GM23338 (cell line): Measurements from ENCODE around the gene TRAIP. TPM values are rescaled to one million over a fixed set of nuclear protein-coding genes. Genes with fewer than 3 reads are reported as not detected.

Experiments
- ATAC-seq: fragments of 200-7000 bp; cut with Tn5 transposase; 3 replicates; pipeline ENCODE4 v1.9.1; 2020
- DNase-seq: peaks from one replicate; pipeline ENCODE4 v3.0.0-alpha.2; 2015; ENCODE audit warnings: low spot score
- H2AFZ ChIP-seq: fragments of 200-600 bp; sonication (generic); 2 replicates; pipeline ENCODE4 v1.8.0; 2016; ENCODE audit warnings: antibody characterized with exemption, mild to moderate bottlenecking, moderate library complexity
- H3F3A ChIP-seq: fragments of 200-600 bp; sonication (generic); replicated peaks from 2 replicates; pipeline ENCODE4 v1.8.0; 2017; ENCODE audit warnings: antibody characterized with exemption, mixed run types, low read depth
- H3K27ac ChIP-seq: fragments of 200-600 bp; sonication (generic); 2 replicates; pipeline ENCODE4 v1.6.1; 2016; ENCODE audit warnings: low read depth
- H3K27me3 ChIP-seq: fragments of 200-600 bp; sonication (generic); 2 replicates; pipeline ENCODE4 v1.8.0; 2016; ENCODE audit warnings: mild to moderate bottlenecking, mixed run types, moderate library complexity; ENCODE audit not compliant: insufficient read depth
- H3K36me3 ChIP-seq: fragments of 200-600 bp; sonication (generic); 2 replicates; pipeline ENCODE4 v1.8.0; 2016; ENCODE audit warnings: mild to moderate bottlenecking; ENCODE audit not compliant: insufficient read depth
- H3K4me1 ChIP-seq: fragments of 200-600 bp; sonication (generic); 2 replicates; pipeline ENCODE4 v1.8.0; 2016; ENCODE audit warnings: mild to moderate bottlenecking, moderate library complexity; ENCODE audit not compliant: insufficient read depth
- H3K4me2 ChIP-seq: fragments of 200-600 bp; sonication (generic); 2 replicates; pipeline ENCODE4 v1.7.1; 2017; ENCODE audit warnings: mixed run types
- H3K4me3 ChIP-seq: fragments of 200-600 bp; sonication (generic); 2 replicates; pipeline ENCODE4 v1.6.1; 2016; ENCODE audit warnings: mixed run types
- H3K79me2 ChIP-seq: fragments of 200-600 bp; sonication (generic); replicated peaks from 2 replicates; pipeline ENCODE4 v1.8.0; 2017; ENCODE audit warnings: mild to moderate bottlenecking; ENCODE audit not compliant: insufficient read depth
- H3K9me2 ChIP-seq: fragments of 200-600 bp; sonication (generic); 2 replicates; pipeline ENCODE4 v1.8.0; 2017; ENCODE audit not compliant: insufficient read depth
- H4K20me1 ChIP-seq: fragments of 200-600 bp; sonication (generic); replicated peaks from 2 replicates; pipeline ENCODE4 v1.8.0; 2017; ENCODE audit warnings: mild to moderate bottlenecking; ENCODE audit not compliant: insufficient read depth
- H3K27ac Mint-ChIP-seq: 2 replicates; pipeline ENCODE4 v1.8.0; 2020; ENCODE audit warnings: inconsistent platforms, mild to moderate bottlenecking, moderate library complexity, mixed read lengths
- H3K27me3 Mint-ChIP-seq: 3 replicates; pipeline ENCODE4 v1.8.0; 2022; ENCODE audit warnings: low read depth, mild to moderate bottlenecking, moderate library complexity, mixed read lengths, inconsistent platforms; ENCODE audit not compliant: insufficient read depth, poor library complexity
- H3K36me3 Mint-ChIP-seq: 3 replicates; pipeline ENCODE4 v1.8.0; 2021; ENCODE audit warnings: low read depth, mild to moderate bottlenecking, inconsistent platforms, moderate library complexity, mixed read lengths
- H3K4me1 Mint-ChIP-seq: 3 replicates; pipeline ENCODE4 v1.8.0; 2020; ENCODE audit warnings: mild to moderate bottlenecking, inconsistent platforms, mixed read lengths
- H3K4me3 Mint-ChIP-seq: 3 replicates; pipeline ENCODE4 v1.8.0; 2021; ENCODE audit warnings: moderate library complexity, mild to moderate bottlenecking, inconsistent platforms, mixed read lengths
- H3K9me3 Mint-ChIP-seq: 3 replicates; pipeline ENCODE4 v1.8.0; 2020; ENCODE audit warnings: moderate library complexity, mild to moderate bottlenecking, inconsistent platforms, mixed read lengths
- CREB1 ChIP-seq: fragments of 250-450 bp; sonication (Bioruptor Pico); IDR thresholded peaks from 2 replicates; pipeline ENCODE4 v1.5.0; 2020; ENCODE audit warnings: low read depth, mild to moderate bottlenecking, moderate library complexity
- CTCF ChIP-seq, 2 experiments: fragments of 200-600 bp in 1 of 2; sonication (generic) in 1 of 2; conservative IDR thresholded peaks; 2 replicates each; pipeline versions ENCODE4 v1.5.1 to v1.6.1; 2016 to 2017; ENCODE audit warnings: antibody characterized with exemption in 2 of 2, low read depth in 2 of 2, mild to moderate bottlenecking in 2 of 2, moderate library complexity in 1 of 2
- EZH2 ChIP-seq: fragments of 200-600 bp; sonication (generic); IDR thresholded peaks from one replicate; pipeline ENCODE4 v1.8.0; 2017; ENCODE audit warnings: antibody characterized with exemption, mild to moderate bottlenecking, low read depth; ENCODE audit not compliant: unreplicated experiment
- NANOG ChIP-seq: IDR thresholded peaks from 2 replicates; pipeline ENCODE4 v1.6.1; 2016; ENCODE audit warnings: antibody characterized with exemption, borderline replicate concordance
- ZNF331 ChIP-seq: fragments of 250-450 bp; sonication (Bioruptor Pico); IDR thresholded peaks from 2 replicates; pipeline ENCODE4 v1.5.0; 2020; ENCODE audit warnings: low read depth, mild to moderate bottlenecking, moderate library complexity
- ZNF462 ChIP-seq: fragments of 250-450 bp; sonication (Bioruptor Pico); IDR thresholded peaks from 2 replicates; pipeline ENCODE4 v1.5.0; 2020; ENCODE audit warnings: mild to moderate bottlenecking, moderate library complexity
- polyA plus RNA-seq: library from polyadenylated mRNA; unstranded; fragments of >200 nt; fragmentation: Nextera tagmentation; extraction: Ambion mirVana; gene quantifications from 2 replicates; pipeline ENCODE4 v1.2.1, GENCODE V29; 2016
- total RNA-seq: library from RNA; depleted of rRNA; stranded (reverse); fragments of >200 nt; shearing (Covaris generic); gene quantifications from 2 replicates; pipeline ENCODE4 v1.2.3, GENCODE V29; 2014

TRAIP gene
- total and polyA plus RNA-seq, 2 experiments from 2014 or later: 15.3 to 16.6 TPM

GRCh38 chr3:49842843-49843517, 13.4 kb downstream of the TRAIP start:
- Histone ChIP-seq H3K9me2 (no peaks in the 10 kb centered on the region), H3F3A (no peaks in the 10 kb centered on the region), H3K27me3 (no peaks in the 10 kb centered on the region), H2AFZ (no peak overlapping the region), H4K20me1 (0 out of 2 replicates have a peak, but pooled peaks cover 5% of the 10 kb centered on the region), H3K79me2 (no peaks in the 10 kb centered on the region), H3K27ac (no peak overlapping the region), H3K4me1 (no peaks in the 10 kb centered on the region), H3K36me3 (peaks cover 6% of the 10 kb centered on the region; the same call in 1 of the 2 replicates), H3K4me3 (no peak overlapping the region), H3K4me2 (no peak overlapping the region)
- H3K4me1 Mint-ChIP-seq: peaks cover 18% of the 10 kb centered on the region
- H3K27ac Mint-ChIP-seq: no peak overlapping the region
- no peak overlapping the region for H3K4me3 Mint-ChIP-seq
- TF ChIP-seq NANOG: no peak
- no peak for TF ChIP-seq EZH2
- no peak for TF ChIP-seq CREB1 (CRISPR knock-in tag)
- ATAC-seq: peak; percentile 15; the same call in 2 of the 3 replicates
- H3K36me3 Mint-ChIP-seq: peaks cover 60% of the 10 kb centered on the region
- peaks cover 5% of the 10 kb centered on the region for H3K27me3 Mint-ChIP-seq
- DNase-seq: no peak
- H3K9me3 Mint-ChIP-seq: no peaks in the 10 kb centered on the region

- H3K27me3 ChIP-seq: no peaks in the 10 kb centered on the region
- H3K36me3 ChIP-seq: peaks cover 8% of the 10 kb centered on the region; the same call in 1 of the 2 replicates
- H3K79me2 ChIP-seq: no peaks in the 10 kb centered on the region
- no peak overlapping the region for H3K4me3 Mint-ChIP-seq
- no peak overlapping the region; the same call in 1 of the 2 replicates for H3K27ac Mint-ChIP-seq
- H3K4me3 ChIP-seq: no peak overlapping the region
- H3K4me2 ChIP-seq: no peak overlapping the region
- no peaks in the 10 kb centered on the region for H3F3A ChIP-seq
- no peaks in the 10 kb centered on the region for H3K4me1 ChIP-seq
- H2AFZ ChIP-seq: no peak overlapping the region
- TF ChIP-seq CTCF (conservative IDR thresholded peaks at IDR 0.05; ENCODE audit: low read depth in 2 of 2) (no peak), ZNF462 (CRISPR knock-in tag) (no peak), ZNF331 (CRISPR knock-in tag) (no peak)
- H3K36me3 Mint-ChIP-seq: peaks cover 61% of the 10 kb centered on the region
- H3K9me3 Mint-ChIP-seq: no peaks in the 10 kb centered on the region
- H4K20me1 ChIP-seq: 0 out of 2 replicates have a peak, but pooled peaks cover 3% of the 10 kb centered on the region
- H3K27me3 Mint-ChIP-seq: peaks cover 5% of the 10 kb centered on the region
- ATAC-seq: no peak
- no peak for DNase-seq
- no peak overlapping the region for H3K27ac ChIP-seq
- no peaks in the 10 kb centered on the region for H3K9me2 ChIP-seq
- peaks cover 18% of the 10 kb centered on the region for H3K4me1 Mint-ChIP-seq
Observed at GRCh38 chr3:49841806-49842205, 14.6 kb downstream of the TRAIP start.
